GM18507 (cell line): ENCODE results near the gene HERC4.
"Not testable (repeated sequence)": the region's sequence is repeated elsewhere in the genome, so short reads cannot be mapped to it uniquely, and the experiment has no call there.

Experiments used
- DNase-seq: peaks from one replicate; pipeline ENCODE4 v3.0.0; 2011; ENCODE audit warnings: low read depth; ENCODE audit not compliant: insufficient read length; ENCODE audit errors: extremely low spot score
- FAIRE-seq: peaks from 2 replicates; lab custom pipeline; 2011; peaks lifted over from hg19 to GRCh38; lab: Jason Lieb, UNC

The HERC4 gene

GRCh38 chr10:68052463-68052862, 22.6 kb downstream of the HERC4 start:
- FAIRE-seq, result no peak

GRCh38 chr10:68049289-68050078, 25.6 kb downstream of the HERC4 start:
- no peak for DNase-seq
- FAIRE-seq, result no peak

More at GRCh38 chr10:68052463-68052862, 22.6 kb downstream of the HERC4 start:
- DNase-seq, result no peak

- DNase-seq, result no peak
- no peak for FAIRE-seq
Observed at GRCh38 chr10:68047554-68048327, 27.3 kb downstream of the HERC4 start.

GRCh38 chr10:68047122-68047521, 28.0 kb downstream of the HERC4 start:
- FAIRE-seq, result no peak
- no peak for DNase-seq

GRCh38 chr10:68046642-68047041, 28.4 kb downstream of the HERC4 start:
- FAIRE-seq, result no peak
- no peak for DNase-seq

- no peak for FAIRE-seq
- no peak for DNase-seq
Observed at GRCh38 chr10:68043030-68043429, 32.1 kb downstream of the HERC4 start.

- FAIRE-seq (no peak), DNase-seq (no peak)
Observed at GRCh38 chr10:68032113-68032512, 43.0 kb downstream of the HERC4 start.

GRCh38 chr10:68027429-68027828, 47.7 kb downstream of the HERC4 start:
- FAIRE-seq (no peak), DNase-seq (no peak)

GRCh38 chr10:68023292-68023691, 51.8 kb downstream of the HERC4 start:
- DNase-seq, result no peak
- peak; percentile 36 for FAIRE-seq

GRCh38 chr10:68022324-68022723, 52.8 kb downstream of the HERC4 start:
- FAIRE-seq, DNase-seq: not testable (repeated sequence)

- FAIRE-seq, DNase-seq: not testable (repeated sequence)
Observed at GRCh38 chr10:68016519-68016918, 58.6 kb downstream of the HERC4 start.

GRCh38 chr10:68010426-68010940, 64.6 kb downstream of the HERC4 start:
- DNase-seq (no peak), FAIRE-seq (no peak)

- FAIRE-seq (no peak), DNase-seq (no peak)
Observed at GRCh38 chr10:68007356-68007755, 67.7 kb downstream of the HERC4 start.

- FAIRE-seq, result no peak
- no peak for DNase-seq
Observed at GRCh38 chr10:68001539-68001938, 73.5 kb downstream of the HERC4 start.

GRCh38 chr10:68001000-68001399, 74.1 kb downstream of the HERC4 start:
- no peak for FAIRE-seq

GRCh38 chr10:67990093-67990492, 85.0 kb downstream of the HERC4 start:
- FAIRE-seq (no peak), DNase-seq (no peak)

More at GRCh38 chr10:68001000-68001399, 74.1 kb downstream of the HERC4 start:
- DNase-seq, result no peak

- FAIRE-seq (no peak), DNase-seq (no peak)
Observed at GRCh38 chr10:67988606-67989005, 86.5 kb downstream of the HERC4 start.

GRCh38 chr10:67982603-67983002, 92.5 kb downstream of the HERC4 start:
- not testable (repeated sequence) for FAIRE-seq, DNase-seq

GRCh38 chr10:67978749-67979148, 96.3 kb downstream of the HERC4 start:
- FAIRE-seq (no peak), DNase-seq (no peak)

- DNase-seq, result no peak
- FAIRE-seq, result no peak
Observed at GRCh38 chr10:67977251-67977650, 97.8 kb downstream of the HERC4 start.
